ENCODE data around the gene PKD1L1.
"Not testable (repeated sequence)": the region's sequence is repeated elsewhere in the genome, so short reads cannot be mapped to it uniquely, and the experiment has no call there.

Gene PKD1L1

DNA sequence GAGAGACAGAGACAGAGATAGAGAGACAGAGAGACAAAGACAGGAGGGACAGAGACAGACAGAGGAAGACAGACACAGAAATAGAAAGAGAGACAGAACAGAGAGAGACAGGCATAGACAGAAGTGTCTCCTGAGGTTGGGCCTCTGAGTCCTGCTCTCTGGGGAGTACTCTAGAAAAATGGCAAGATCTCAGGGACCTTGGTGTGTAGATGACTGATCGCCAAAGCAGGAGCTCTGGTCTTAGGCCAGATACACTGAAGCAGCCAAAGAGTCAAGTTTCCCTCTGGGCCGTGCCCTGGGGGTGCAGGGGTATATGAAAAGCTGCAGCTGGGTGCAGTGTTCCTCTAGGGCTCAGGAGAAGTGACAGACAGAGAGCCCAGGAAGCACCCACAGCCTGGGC is 189.7 kb downstream of the PKD1L1 start:
- H3K4me1 ChIP-seq (ENCODE audit: control insufficient read depth, insufficient read depth, low read length): no peaks in the 10 kb centered on the region; the same call in 1 of the 2 replicates
- H3K9me3 ChIP-seq (ENCODE audit: control insufficient read depth, insufficient read depth, low read depth, low read length): no peaks in the 10 kb centered on the region
- no peak overlapping the region for H3K4me3 ChIP-seq (ENCODE audit: low read depth, low read length)
- H3K27ac ChIP-seq (ENCODE audit: low read depth, low read length): no peak overlapping the region
- H3K9ac ChIP-seq (ENCODE audit: low read length): no peak overlapping the region
- no peaks in the 10 kb centered on the region for H3K36me3 ChIP-seq (ENCODE audit: control insufficient read depth, insufficient read depth, low read length)
- H3K27me3 ChIP-seq (ENCODE audit: control insufficient read depth, insufficient read depth, low read length): no peaks in the 10 kb centered on the region

GRCh38 chr7:47757921-47758411 is 190.3 kb downstream of the PKD1L1 start:
- Histone ChIP-seq H3K4me3 (ENCODE audit: low read depth, low read length) (no peak overlapping the region), H3K4me1 (ENCODE audit: control insufficient read depth, insufficient read depth, low read length) (no peaks in the 10 kb centered on the region; the same call in 1 of the 2 replicates), H3K36me3 (ENCODE audit: control insufficient read depth, insufficient read depth, low read length) (no peaks in the 10 kb centered on the region), H3K27ac (ENCODE audit: low read depth, low read length) (no peak overlapping the region), H3K9ac (ENCODE audit: low read length) (no peak overlapping the region), H3K9me3 (ENCODE audit: control insufficient read depth, insufficient read depth, low read depth, low read length) (no peaks in the 10 kb centered on the region), H3K27me3 (ENCODE audit: control insufficient read depth, insufficient read depth, low read length) (no peaks in the 10 kb centered on the region)

DNA sequence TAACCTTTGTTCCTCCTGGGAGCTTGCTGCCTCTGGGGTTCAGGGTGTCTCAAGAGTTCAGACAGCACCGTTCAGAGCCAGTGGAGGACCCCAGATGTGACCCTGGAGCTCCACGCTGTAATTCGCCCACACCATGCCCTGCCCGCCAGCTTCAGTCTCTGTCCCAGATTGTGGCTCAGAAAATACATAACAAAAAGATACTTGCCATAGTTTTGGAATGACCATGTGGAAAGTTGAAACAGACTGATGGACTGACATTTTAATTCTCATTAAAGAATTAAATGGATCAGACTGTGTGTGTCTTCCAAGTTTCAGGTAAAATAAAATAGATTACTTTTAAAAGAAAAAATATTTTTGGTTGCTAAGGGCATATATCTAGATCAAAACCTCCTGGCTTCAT is 191.6 kb downstream of the PKD1L1 start:
- Histone ChIP-seq H3K27ac (ENCODE audit: low read depth, low read length) (no peak overlapping the region), H3K9ac (ENCODE audit: low read length) (no peak overlapping the region), H3K36me3 (ENCODE audit: control insufficient read depth, insufficient read depth, low read length) (no peaks in the 10 kb centered on the region), H3K4me3 (ENCODE audit: low read depth, low read length) (no peak overlapping the region), H3K4me1 (ENCODE audit: control insufficient read depth, insufficient read depth, low read length) (no peaks in the 10 kb centered on the region; the same call in 1 of the 2 replicates), H3K27me3 (ENCODE audit: control insufficient read depth, insufficient read depth, low read length) (no peaks in the 10 kb centered on the region), H3K9me3 (ENCODE audit: control insufficient read depth, insufficient read depth, low read depth, low read length) (no peaks in the 10 kb centered on the region)

DNA sequence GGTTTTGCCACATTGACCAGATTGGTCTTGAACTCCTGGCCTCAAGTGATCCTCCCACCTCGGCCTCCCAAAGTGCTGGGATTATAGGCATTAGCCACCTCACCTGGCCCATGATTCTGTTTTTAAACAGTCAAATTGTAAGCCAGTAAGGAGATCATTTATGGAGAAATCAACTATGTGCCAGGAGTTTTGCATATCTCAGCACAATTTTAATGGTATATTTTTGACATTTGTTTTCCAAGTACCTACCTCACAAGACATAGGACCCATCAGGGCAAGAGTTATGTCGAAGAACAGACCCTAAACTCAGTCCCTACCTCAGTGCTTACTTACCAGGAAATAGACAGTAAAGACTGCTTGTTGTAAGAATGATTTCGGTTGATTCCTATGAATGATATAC is 193.0 kb downstream of the PKD1L1 start:
- no peaks in the 10 kb centered on the region for H3K27me3 ChIP-seq (ENCODE audit: control insufficient read depth, insufficient read depth, low read length)
- H3K27ac ChIP-seq (ENCODE audit: low read depth, low read length): no peak overlapping the region
- no peak overlapping the region for H3K4me3 ChIP-seq (ENCODE audit: low read depth, low read length)
- H3K4me1 ChIP-seq (ENCODE audit: control insufficient read depth, insufficient read depth, low read length): no peaks in the 10 kb centered on the region; the same call in 1 of the 2 replicates
- no peaks in the 10 kb centered on the region for H3K9me3 ChIP-seq (ENCODE audit: control insufficient read depth, insufficient read depth, low read depth, low read length)
- H3K9ac ChIP-seq (ENCODE audit: low read length): no peak overlapping the region
- no peaks in the 10 kb centered on the region for H3K36me3 ChIP-seq (ENCODE audit: control insufficient read depth, insufficient read depth, low read length)

GRCh38 chr7:47751724-47752123 is 196.5 kb downstream of the PKD1L1 start:
- H3K36me3 ChIP-seq (ENCODE audit: control insufficient read depth, insufficient read depth, low read length); H3K4me1 ChIP-seq (ENCODE audit: control insufficient read depth, insufficient read depth, low read length); H3K4me3 ChIP-seq (ENCODE audit: low read depth, low read length); H3K9ac ChIP-seq (ENCODE audit: low read length); H3K27me3 ChIP-seq (ENCODE audit: control insufficient read depth, insufficient read depth, low read length); H3K27ac ChIP-seq (ENCODE audit: low read depth, low read length); H3K9me3 ChIP-seq (ENCODE audit: control insufficient read depth, insufficient read depth, low read depth, low read length): not testable (repeated sequence)

DNA sequence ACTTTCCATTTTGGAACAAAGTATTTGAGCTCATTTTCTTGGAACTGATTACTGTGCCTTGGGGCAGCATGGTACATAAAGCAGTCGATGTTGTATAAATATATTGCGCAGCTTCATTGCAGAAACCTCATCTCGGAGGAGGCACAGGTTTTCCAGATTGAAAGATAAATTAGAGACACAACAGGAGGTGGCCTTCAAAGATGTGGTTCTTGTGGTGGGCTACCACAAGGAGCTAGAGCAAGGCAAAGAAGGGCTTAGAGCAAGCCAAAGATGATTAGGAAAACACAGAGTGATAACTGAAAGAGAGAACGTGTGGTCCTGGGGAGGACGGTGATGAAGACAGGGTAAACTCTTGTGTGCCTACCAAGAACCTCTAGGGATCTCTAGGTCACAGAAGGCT is 197.2 kb downstream of the PKD1L1 start:
- Histone ChIP-seq H3K4me3 (ENCODE audit: low read depth, low read length) (no peak overlapping the region), H3K27ac (ENCODE audit: low read depth, low read length) (no peak overlapping the region), H3K4me1 (ENCODE audit: control insufficient read depth, insufficient read depth, low read length) (no peaks in the 10 kb centered on the region), H3K9me3 (ENCODE audit: control insufficient read depth, insufficient read depth, low read depth, low read length) (no peaks in the 10 kb centered on the region), H3K9ac (ENCODE audit: low read length) (no peak overlapping the region), H3K27me3 (ENCODE audit: control insufficient read depth, insufficient read depth, low read length) (no peaks in the 10 kb centered on the region), H3K36me3 (ENCODE audit: control insufficient read depth, insufficient read depth, low read length) (no peaks in the 10 kb centered on the region)

- Histone ChIP-seq H3K9me3 (ENCODE audit: control insufficient read depth, insufficient read depth, low read depth, low read length) (no peaks in the 10 kb centered on the region), H3K9ac (ENCODE audit: low read length) (no peak overlapping the region), H3K27ac (ENCODE audit: low read depth, low read length) (no peak overlapping the region), H3K27me3 (ENCODE audit: control insufficient read depth, insufficient read depth, low read length) (no peaks in the 10 kb centered on the region), H3K4me1 (ENCODE audit: control insufficient read depth, insufficient read depth, low read length) (peaks cover 8% of the 10 kb centered on the region), H3K36me3 (ENCODE audit: control insufficient read depth, insufficient read depth, low read length) (no peaks in the 10 kb centered on the region), H3K4me3 (ENCODE audit: low read depth, low read length) (no peak overlapping the region)
These were observed 200.2 kb downstream of the PKD1L1 start for GRCh38 chr7:47748041-47748440.

- Histone ChIP-seq H3K36me3 (ENCODE audit: control insufficient read depth, insufficient read depth, low read length) (no peaks in the 10 kb centered on the region), H3K4me1 (ENCODE audit: control insufficient read depth, insufficient read depth, low read length) (peaks cover 8% of the 10 kb centered on the region), H3K27me3 (ENCODE audit: control insufficient read depth, insufficient read depth, low read length) (no peaks in the 10 kb centered on the region), H3K9me3 (ENCODE audit: control insufficient read depth, insufficient read depth, low read depth, low read length) (no peaks in the 10 kb centered on the region), H3K4me3 (ENCODE audit: low read depth, low read length) (no peak overlapping the region), H3K9ac (ENCODE audit: low read length) (no peak overlapping the region), H3K27ac (ENCODE audit: low read depth, low read length) (no peak overlapping the region)
These were observed 201.1 kb downstream of the PKD1L1 start for GRCh38 chr7:47747160-47747559.

GRCh38 chr7:47746468-47746867 is 201.8 kb downstream of the PKD1L1 start:
- Histone ChIP-seq H3K4me3 (ENCODE audit: low read depth, low read length) (no peak overlapping the region), H3K27me3 (ENCODE audit: control insufficient read depth, insufficient read depth, low read length) (no peaks in the 10 kb centered on the region), H3K4me1 (ENCODE audit: control insufficient read depth, insufficient read depth, low read length) (peaks cover 8% of the 10 kb centered on the region), H3K27ac (ENCODE audit: low read depth, low read length) (no peak overlapping the region), H3K36me3 (ENCODE audit: control insufficient read depth, insufficient read depth, low read length) (no peaks in the 10 kb centered on the region), H3K9me3 (ENCODE audit: control insufficient read depth, insufficient read depth, low read depth, low read length) (no peaks in the 10 kb centered on the region), H3K9ac (ENCODE audit: low read length) (no peak overlapping the region)

DNA sequence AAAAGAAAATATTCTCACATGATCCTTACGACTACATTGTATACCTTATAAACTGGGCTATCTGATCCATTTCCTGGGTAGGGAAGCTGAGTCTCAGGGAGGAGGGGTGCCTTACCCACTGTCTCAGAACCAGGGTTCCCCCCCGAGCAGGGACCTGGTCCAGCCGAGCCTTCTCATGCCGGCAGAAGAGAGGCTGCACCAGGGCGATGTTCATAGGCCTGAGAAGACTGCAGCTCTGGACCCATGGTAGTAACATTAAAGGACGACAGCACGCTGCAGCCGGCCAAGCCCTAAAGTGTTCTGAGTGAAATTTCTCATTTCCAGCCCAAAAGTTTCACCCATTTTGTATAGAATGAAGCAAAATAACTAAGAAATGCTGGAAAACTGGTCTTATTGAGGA is 203.4 kb downstream of the PKD1L1 start:
- no peaks in the 10 kb centered on the region for H3K36me3 ChIP-seq (ENCODE audit: control insufficient read depth, insufficient read depth, low read length)
- H3K4me3 ChIP-seq (ENCODE audit: low read depth, low read length): no peak overlapping the region
- no peak overlapping the region for H3K27ac ChIP-seq (ENCODE audit: low read depth, low read length)
- no peaks in the 10 kb centered on the region for H3K9me3 ChIP-seq (ENCODE audit: control insufficient read depth, insufficient read depth, low read depth, low read length)
- peaks cover 8% of the 10 kb centered on the region for H3K4me1 ChIP-seq (ENCODE audit: control insufficient read depth, insufficient read depth, low read length)
- no peak overlapping the region for H3K9ac ChIP-seq (ENCODE audit: low read length)
- no peaks in the 10 kb centered on the region for H3K27me3 ChIP-seq (ENCODE audit: control insufficient read depth, insufficient read depth, low read length)

GRCh38 chr7:47743965-47744591 is 204.2 kb downstream of the PKD1L1 start:
- no peaks in the 10 kb centered on the region for H3K9me3 ChIP-seq (ENCODE audit: control insufficient read depth, insufficient read depth, low read depth, low read length)
- peaks cover 14% of the 10 kb centered on the region for H3K4me1 ChIP-seq (ENCODE audit: control insufficient read depth, insufficient read depth, low read length)
- no peaks in the 10 kb centered on the region for H3K36me3 ChIP-seq (ENCODE audit: control insufficient read depth, insufficient read depth, low read length)
- no peak overlapping the region for H3K4me3 ChIP-seq (ENCODE audit: low read depth, low read length)
- H3K9ac ChIP-seq (ENCODE audit: low read length): no peak overlapping the region
- H3K27me3 ChIP-seq (ENCODE audit: control insufficient read depth, insufficient read depth, low read length): no peaks in the 10 kb centered on the region
- no peak overlapping the region for H3K27ac ChIP-seq (ENCODE audit: low read depth, low read length)

Data from HUES6 (cell line).